GM04504 (cell line): ENCODE measurements around the gene AIFM2.
"Not testable (repeated sequence)": the region's sequence is repeated elsewhere in the genome, so short reads cannot be mapped to it uniquely, and the experiment has no call there.

Experiments used
- DNase-seq: peaks from one replicate; pipeline ENCODE4 v3.0.0-alpha.2; 2012; ENCODE audit warnings: low read depth

AIFM2 gene

DNA sequence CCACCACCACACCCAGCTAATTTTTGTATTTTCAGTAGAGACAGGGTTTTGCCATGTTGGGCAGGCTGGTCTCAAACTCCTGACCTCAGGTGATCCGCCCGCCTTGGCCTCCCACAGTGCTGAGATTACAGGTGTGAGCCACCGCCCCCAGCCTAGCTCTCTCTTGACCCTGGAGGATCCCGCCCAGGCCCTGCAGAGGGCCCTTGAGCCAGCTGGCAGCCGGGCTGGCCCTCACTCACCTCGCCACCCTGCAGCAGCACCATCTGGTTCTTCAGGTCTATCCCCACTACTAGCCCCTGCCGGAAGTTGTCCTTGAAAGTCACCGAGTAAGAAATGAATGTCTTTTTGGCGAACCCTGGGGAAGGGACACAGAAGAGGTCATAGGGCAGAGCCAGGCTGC is 9.5 kb downstream of the AIFM2 start:
- DNase-seq = not testable (repeated sequence)

DNA sequence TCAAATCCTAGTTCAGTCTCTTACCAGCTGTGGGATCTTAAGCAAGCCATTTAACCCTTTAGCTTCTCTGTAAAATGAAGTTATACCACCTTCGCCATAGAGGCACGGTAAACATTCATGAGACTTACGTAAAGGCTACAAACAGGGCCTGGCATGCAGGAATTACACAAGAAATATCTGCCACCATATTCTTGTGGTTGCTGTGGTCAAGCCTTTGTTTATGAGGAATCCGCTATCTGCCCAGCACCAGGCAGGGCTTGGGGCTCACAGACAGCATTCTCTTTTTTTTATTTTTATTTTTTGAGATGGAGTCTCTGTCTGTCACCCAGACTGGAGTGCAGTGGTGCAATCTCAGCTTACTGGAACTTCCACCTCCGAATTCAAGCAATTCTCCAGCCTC is 9.9 kb downstream of the AIFM2 start:
- no peak for DNase-seq

DNA sequence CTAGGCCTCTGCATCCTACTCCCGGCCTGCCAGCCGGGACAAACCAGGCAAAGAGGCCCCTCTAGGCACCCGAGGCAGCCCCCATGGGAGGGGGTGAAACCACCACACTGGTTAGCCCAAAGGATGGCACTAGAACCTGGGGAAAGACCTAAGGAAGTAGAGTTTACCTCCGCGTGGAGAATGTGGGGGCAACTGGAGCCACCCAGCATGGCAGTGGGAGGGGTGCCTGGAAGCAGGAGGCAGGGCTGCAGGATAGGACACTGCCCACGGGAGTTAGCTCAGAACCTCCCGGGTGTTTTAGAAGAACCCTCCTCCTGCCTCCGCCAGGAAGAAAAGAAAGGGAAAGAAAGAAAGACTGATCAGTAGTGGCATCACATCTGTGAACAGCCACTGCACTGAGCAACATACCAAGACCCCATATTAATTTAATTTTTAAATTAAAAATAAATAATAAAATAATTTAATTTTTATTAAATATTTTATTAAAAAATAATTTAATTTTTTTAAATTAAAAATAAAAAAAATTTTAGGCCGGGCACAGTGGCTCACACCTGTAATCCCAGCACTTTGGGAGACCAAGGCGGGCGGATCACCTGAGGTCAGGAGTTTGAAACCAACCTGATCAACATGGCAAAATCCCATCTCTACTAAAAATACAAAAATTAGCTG is 11.2 kb downstream of the AIFM2 start:
- DNase-seq = no peak

DNA sequence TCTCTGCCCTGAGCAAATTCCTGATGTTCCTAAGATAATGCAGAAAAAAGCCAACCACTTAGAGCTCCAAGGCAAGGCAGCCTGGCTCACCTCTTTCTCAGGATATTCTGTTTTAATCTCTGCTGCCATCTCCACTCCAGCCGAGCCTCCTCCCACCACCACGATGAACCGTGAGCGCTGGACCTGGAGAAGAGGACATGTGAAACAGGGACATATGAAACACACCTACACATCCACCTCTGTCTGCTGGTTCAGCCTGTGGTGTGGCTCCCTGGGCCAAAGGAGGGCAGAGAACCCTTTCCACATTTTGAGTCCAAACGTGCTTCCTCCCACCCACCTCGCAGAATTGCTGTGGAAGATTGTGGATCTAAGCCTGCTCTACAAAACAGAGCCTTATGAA is 12.2 kb downstream of the AIFM2 start:
- no peak for DNase-seq

DNA sequence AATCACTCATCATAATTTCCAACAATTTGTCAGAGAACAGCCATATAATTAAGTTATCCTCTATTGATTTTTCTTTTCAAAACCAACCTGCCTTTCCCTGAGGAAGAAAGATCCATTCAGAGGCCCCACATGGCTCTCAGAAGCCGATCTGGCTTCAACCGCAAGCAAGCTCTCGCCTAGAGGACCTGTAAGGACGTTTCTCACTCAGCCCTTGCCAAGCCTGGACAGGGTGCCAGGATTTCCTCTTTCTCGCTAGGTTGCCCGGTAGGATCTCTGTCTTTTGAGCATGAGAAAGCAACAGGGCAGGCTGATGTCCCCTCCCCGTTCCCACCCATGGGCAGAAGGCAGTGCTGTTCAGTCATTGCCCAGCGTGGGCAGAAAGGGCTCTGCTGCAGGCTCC is 13.0 kb downstream of the AIFM2 start:
- DNase-seq = no peak

DNA sequence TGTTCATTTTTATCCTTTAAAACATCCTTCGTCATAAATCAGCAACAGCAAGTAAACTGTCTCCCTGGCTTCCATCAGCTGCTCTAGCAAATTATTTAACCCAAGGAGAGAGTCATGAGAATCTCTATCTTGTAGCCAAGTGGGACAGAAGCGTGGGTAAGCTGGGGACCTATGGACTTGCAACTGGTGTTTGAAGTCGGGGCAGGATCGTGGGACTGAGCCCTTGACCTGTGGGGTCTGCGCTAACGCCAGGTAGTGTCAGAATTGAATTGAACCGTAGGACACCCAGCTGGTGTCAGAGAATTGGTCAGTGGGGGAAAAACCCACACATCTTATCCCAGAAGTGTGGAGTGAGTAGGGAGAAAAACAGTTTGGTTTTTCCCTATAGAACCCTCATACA is 13.4 kb downstream of the AIFM2 start:
- no peak for DNase-seq

DNA sequence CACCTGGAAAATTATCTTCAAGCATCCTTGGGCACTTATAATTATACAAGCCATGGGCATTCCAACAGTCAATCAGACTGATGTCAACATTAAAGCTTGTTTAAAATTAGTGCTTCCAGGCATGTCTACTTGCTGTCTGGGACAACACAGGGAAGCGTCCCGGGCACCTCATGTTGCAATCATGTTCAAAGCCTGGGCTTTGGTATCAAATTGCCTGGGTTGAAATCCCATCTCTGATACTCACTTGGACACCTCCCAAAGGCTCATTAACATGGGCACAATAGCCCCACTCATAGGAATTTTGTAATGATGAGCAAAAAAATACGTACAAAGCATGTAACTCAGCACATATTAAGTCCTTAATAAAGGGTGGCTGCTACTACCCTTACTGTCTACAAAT is 14.4 kb downstream of the AIFM2 start:
- no peak for DNase-seq

DNA sequence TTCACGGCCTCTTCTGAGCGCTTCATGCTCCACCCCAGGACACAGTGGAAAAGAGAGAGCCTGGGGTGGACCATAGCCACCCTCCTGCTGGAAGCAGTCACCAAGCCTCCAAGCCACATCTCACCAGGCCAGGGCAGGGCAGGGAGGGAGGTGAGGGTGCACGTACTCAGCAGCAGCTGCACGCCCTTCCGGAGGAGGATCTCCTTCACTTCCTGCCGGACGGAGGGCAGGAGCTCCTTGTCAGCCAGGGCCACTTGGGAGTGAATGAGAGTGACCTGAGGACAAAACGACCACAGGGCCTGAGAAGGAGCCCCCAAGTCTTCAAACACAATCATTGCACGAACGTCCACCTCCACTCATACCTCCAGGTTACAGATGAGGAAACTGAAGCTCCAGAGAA is 15.0 kb downstream of the AIFM2 start:
- DNase-seq = no peak

DNA sequence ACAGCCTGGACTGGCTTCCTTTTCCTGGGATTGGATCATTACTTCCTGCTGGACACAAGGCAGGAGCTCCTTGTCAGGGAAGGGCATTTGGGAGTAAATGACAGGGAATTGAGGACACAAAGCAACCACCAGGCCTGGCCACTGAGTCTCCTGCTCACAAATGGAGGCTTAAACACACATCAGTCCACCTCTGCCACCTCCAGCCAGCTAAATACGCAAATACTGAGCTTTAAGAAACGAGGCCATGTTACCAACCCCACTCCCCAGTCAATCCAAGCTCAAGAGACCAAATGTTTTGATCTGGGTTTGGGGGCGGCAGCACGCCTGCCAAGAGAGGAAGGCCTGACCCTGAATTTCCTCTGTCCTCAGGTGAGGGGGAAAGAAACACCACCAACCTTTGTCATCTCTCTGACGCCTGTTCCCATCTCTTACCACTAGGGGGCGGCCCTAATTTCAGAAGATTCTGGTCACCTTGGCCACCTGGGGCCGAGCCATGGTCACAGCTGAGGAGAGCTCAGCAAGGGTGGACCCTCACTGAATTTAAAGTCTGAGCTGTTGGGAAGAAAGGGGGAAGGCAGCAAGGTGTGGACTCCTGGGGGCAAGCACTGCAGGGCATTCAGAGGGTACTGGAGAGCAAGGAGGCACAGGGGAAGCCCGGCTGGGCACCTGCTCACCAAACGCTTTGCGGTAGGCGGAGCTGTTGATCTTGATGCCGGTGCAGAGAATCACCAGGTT is 16.5 kb downstream of the AIFM2 start:
- no peak for DNase-seq

DNA sequence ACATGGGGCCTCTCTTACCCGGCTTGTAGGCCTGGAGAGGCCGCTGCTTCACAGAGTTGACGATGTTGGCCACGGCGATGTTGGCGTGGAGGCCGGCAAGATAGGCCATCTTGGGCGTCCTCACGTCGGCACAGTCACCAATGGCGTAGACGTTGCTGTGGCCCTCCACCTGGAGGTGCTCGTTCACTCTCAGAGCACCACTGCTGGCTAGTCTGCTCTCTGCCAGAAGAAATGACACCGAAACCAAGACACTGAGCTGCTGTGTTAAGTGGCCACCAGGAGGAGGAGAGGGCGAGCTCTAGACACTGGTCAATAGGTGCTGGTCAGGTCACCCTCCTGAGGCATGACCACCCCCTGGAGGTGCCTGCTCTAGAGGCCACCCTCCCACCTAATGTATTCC is 17.7 kb downstream of the AIFM2 start:
- no peak for DNase-seq

GRCh38 chr10:70112071-70112470 is 20.6 kb downstream of the AIFM2 start:
- no peak for DNase-seq

- no peak for DNase-seq
Observed at GRCh38 chr10:70111496-70111895, 21.1 kb downstream of the AIFM2 start.

GRCh38 chr10:70109064-70109729 is 23.4 kb downstream of the AIFM2 start:
- DNase-seq = no peak

GRCh38 chr10:70106958-70107791 is 25.4 kb downstream of the AIFM2 start:
- DNase-seq = no peak

DNA sequence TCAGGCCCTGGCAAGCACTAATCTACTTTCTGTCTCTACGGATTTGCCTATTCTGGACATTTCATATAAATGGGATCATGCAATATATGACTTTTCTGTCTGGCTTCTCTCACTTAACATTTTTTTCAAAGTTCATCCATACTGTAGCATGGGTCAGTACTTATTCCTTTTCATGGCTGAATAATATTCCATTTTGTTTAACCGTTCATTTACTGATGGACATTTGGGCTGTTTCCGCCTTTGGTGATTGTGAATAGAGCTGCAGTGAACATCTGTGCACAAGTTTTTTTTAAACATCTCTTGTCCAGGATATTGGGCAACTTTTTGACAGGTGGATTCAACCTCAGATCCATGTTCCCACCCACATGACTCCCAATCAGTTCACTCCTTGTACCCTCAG is 31.0 kb downstream of the AIFM2 start:
- no peak for DNase-seq

- not testable (repeated sequence) for DNase-seq
Observed at GRCh38 chr10:70101068-70101562, 31.5 kb downstream of the AIFM2 start.

- no peak for DNase-seq
Observed at GRCh38 chr10:70098271-70098670, 34.4 kb downstream of the AIFM2 start.

- no peak for DNase-seq
Observed at GRCh38 chr10:70097459-70097858, 35.2 kb downstream of the AIFM2 start.

GRCh38 chr10:70096705-70097420 is 35.8 kb downstream of the AIFM2 start:
- DNase-seq = no peak

DNA sequence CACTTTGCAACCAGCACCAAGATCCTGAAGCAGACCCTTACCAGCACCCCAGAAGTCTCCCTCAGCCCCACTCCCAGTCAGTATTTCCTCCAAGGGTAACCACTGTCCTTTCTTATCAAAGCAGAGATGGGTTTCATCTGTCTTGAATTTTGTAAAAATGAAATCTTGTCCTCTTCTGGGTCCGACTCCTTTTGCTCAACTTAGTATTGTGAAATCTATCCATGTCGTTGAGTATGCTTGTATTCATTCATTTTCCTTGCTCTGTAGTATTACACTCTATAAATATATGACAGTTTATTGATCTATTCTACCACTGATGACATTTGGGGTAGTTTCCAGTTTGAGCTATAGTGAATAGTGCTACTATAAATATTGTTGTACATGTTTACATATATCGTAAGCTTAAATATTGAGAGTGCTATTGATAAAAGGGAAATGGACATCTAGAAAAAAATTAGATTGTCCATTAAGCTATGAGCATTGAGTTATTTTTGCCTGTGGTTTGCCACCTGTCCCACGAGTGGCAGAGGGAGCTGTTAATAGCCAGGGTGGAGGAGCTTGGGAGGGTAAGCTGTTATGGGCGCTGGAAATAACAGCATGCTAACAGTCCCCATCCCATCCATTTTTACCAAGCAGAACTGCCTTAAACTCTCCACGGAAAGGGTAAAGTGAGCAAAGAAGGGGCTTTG is 36.5 kb downstream of the AIFM2 start:
- no peak for DNase-seq

GRCh38 chr10:70094250-70094649 is 38.4 kb downstream of the AIFM2 start:
- no peak for DNase-seq
